PC-3 (cell line): Measurements from ENCODE around the gene CUL2. TPM values are rescaled to one million over a fixed set of nuclear protein-coding genes. Genes with fewer than 3 reads are reported as not detected.

ENCODE experiments used
- ATAC-seq: fragments of 200-7000 bp; cut with Tn5 transposase; 2 replicates; pipeline ENCODE4 v1.9.1; 2020; ENCODE audit warnings: mild to moderate bottlenecking, moderate library complexity
- BruUV-seq: library from RNA; stranded (reverse); fragments of 400-500 nt; replicated peaks from 2 replicates; lab custom pipeline; 2021; lab: Mats Ljungman, UMichigan
- CTCF ChIA-PET: fragments of 300-600 bp; sonication (Branson Sonifier 250); formaldehyde crosslinking; loops from one replicate; lab custom pipeline; 2022; ENCODE audit warnings: antibody characterized with exemption; lab: Charles Lee
- POLR2A ChIA-PET: fragments of 300-600 bp; sonication (Branson Sonifier 250); formaldehyde crosslinking; loops from one replicate; lab custom pipeline; 2022; ENCODE audit warnings: antibody characterized with exemption; ENCODE audit not compliant: unreplicated experiment; lab: Charles Lee
- DNase-seq: peaks from one replicate; pipeline ENCODE4 v3.0.0-alpha.2; 2015
- H2AFZ ChIP-seq: fragments of 300-600 bp; sonication (generic); 2 replicates; pipeline ENCODE4 v1.6.0; 2016; ENCODE audit warnings: antibody characterized with exemption, low read length
- H3F3A ChIP-seq: fragments of 300-600 bp; sonication (generic); one replicate; pipeline ENCODE4 v1.6.0; 2017; ENCODE audit warnings: antibody characterized with exemption, low read length, control low read depth, mild to moderate bottlenecking; ENCODE audit not compliant: unreplicated experiment
- H3K27ac ChIP-seq: fragments of 300-600 bp; sonication (generic); 2 replicates; pipeline ENCODE4 v1.5.1; 2016; ENCODE audit warnings: mild to moderate bottlenecking, low read length
- H3K27me3 ChIP-seq: fragments of 300-600 bp; sonication (generic); 2 replicates; pipeline ENCODE4 v1.6.1; 2016; ENCODE audit warnings: low read length, mixed read lengths
- H3K36me3 ChIP-seq: fragments of 300-600 bp; sonication (generic); 2 replicates; pipeline ENCODE4 v1.6.1; 2016; ENCODE audit warnings: low read depth, mixed run types, low read length, mixed read lengths
- H3K4me1 ChIP-seq: fragments of 300-600 bp; sonication (generic); 2 replicates; pipeline ENCODE4 v1.5.1; 2016; ENCODE audit warnings: low read length; ENCODE audit not compliant: insufficient read depth
- H3K4me2 ChIP-seq: fragments of 300-600 bp; sonication (generic); 2 replicates; pipeline ENCODE4 v1.6.0; 2016; ENCODE audit warnings: low read length
- H3K4me3 ChIP-seq: fragments of 300-600 bp; sonication (generic); 2 replicates; pipeline ENCODE4 v1.5.1; 2016; ENCODE audit warnings: mild to moderate bottlenecking, low read length, mixed read lengths
- H3K79me2 ChIP-seq: fragments of 300-600 bp; sonication (generic); 2 replicates; pipeline ENCODE4 v1.6.1; 2017; ENCODE audit warnings: low read length, mixed read lengths
- H3K9ac ChIP-seq: fragments of 300-600 bp; sonication (generic); 2 replicates; pipeline ENCODE4 v1.6.0; 2016; ENCODE audit warnings: mild to moderate bottlenecking, low read length
- H3K9me2 ChIP-seq: fragments of 300-600 bp; sonication (generic); replicated peaks from 2 replicates; pipeline ENCODE4 v1.6.1; 2016; ENCODE audit warnings: mixed run types, low read length, mixed read lengths
- H3K9me3 ChIP-seq: fragments of 300-600 bp; sonication (generic); 2 replicates; pipeline ENCODE4 v1.6.1; 2016; ENCODE audit warnings: low read length, mixed read lengths
- H4K20me1 ChIP-seq: fragments of 300-600 bp; sonication (generic); 2 replicates; pipeline ENCODE4 v1.6.1; 2016; ENCODE audit warnings: low read length, mixed read lengths
- CTCF ChIP-seq: fragments of 300-600 bp; sonication (generic); conservative IDR thresholded peaks from 2 replicates; pipeline ENCODE4 v1.5.1; 2017; ENCODE audit warnings: antibody characterized with exemption, low read depth, mild to moderate bottlenecking, low read length
- EZH2 ChIP-seq: fragments of 300-600 bp; sonication (generic); IDR thresholded peaks from one replicate; pipeline ENCODE4 v1.6.1; 2017; ENCODE audit warnings: antibody characterized with exemption, mild to moderate bottlenecking, low read length; ENCODE audit not compliant: unreplicated experiment
- EZH2phosphoT487 ChIP-seq: fragments of 300-600 bp; sonication (generic); IDR thresholded peaks from 2 replicates; pipeline ENCODE4 v1.6.1; 2018; ENCODE audit warnings: mild to moderate bottlenecking, antibody characterized with exemption, low read length, borderline replicate concordance
- intact Hi-C: fragments of 100-400 bp; cut with micrococcal nuclease; formaldehyde crosslinking; loops from 2 replicates; pipeline ENCODE4 v1.9.0; 2023
- total RNA-seq: library from RNA; depleted of rRNA; stranded (reverse); fragments of >200 nt; gene quantifications from 2 replicates; pipeline ENCODE4 v1.2.3, GENCODE V29; 2014

Gene CUL2
- total RNA-seq, 1 experiment from 2014 or later = 129 TPM

GRCh38 chr10:35130663-35131062, 40.5 kb upstream of the CUL2 start:
- Histone ChIP-seq H3K9ac (no peak overlapping the region), H3K4me3 (peak overlapping the region; percentile 10), H3K4me2 (peak overlapping the region; percentile 82), H4K20me1 (peaks cover 22% of the 10 kb centered on the region; the same call in 1 of the 2 replicates), H2AFZ (no peak overlapping the region), H3K9me2 (no peaks in the 10 kb centered on the region), H3K27me3 (no peaks in the 10 kb centered on the region), H3F3A (peaks cover 10% of the 10 kb centered on the region), H3K27ac (peak overlapping the region; percentile 26), H3K4me1 (peaks cover 41% of the 10 kb centered on the region), H3K79me2 (peaks cover 80% of the 10 kb centered on the region), H3K9me3 (no peaks in the 10 kb centered on the region), H3K36me3 (no peaks in the 10 kb centered on the region)
- POLR2A ChIA-PET = no interaction called here
- ATAC-seq = peak; percentile 21
- TF ChIP-seq EZH2 (no peak), CTCF (no peak), EZH2phosphoT487 (no peak)
- no TSS peak for BruUV-seq
- intact Hi-C loops = loop anchor here (1.0 kb wide), 2 partner anchors 24 to 66 kb away; no protein-coding TSS in a partner anchor
- CTCF ChIA-PET = no interaction called here
- DNase-seq = peak; percentile 92

DNA sequence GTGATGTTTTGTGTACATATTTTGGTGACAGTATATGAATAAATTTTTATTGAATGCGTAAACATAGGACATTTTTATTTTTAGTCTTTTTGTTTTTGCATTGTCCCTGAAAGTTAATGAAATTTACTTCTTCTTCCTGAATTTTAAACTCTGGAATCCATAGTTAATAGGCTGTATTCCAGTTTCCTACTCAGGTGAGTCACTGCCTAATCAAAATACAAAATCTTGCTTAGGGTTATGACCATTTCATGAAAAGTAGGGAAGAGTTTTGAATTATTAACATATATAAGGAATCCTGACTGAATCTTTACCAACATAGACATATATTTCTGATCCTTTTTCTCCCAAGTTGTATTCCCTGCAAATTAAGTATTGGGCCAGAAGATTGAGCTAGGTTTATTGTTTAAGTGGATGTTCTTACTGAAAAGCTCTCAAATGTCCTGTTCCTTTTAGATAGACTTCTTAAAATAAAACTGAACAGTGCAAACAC, 39.1 kb upstream of the CUL2 start:
- DNase-seq (peak; percentile 74), ATAC-seq (no peak)
- peak overlapping the region; percentile 11 for H3K27ac ChIP-seq
- peak overlapping the region; percentile 74 for H3K4me3 ChIP-seq
- POLR2A ChIA-PET = interaction anchor here (0.5 to 0.6 kb wide), 2 partner anchors 66 to 371 kb away, joined by 3 to 4 read pairs; no protein-coding TSS in a partner anchor
- no peaks in the 10 kb centered on the region for H3K36me3 ChIP-seq
- peaks cover 72% of the 10 kb centered on the region for H3K79me2 ChIP-seq
- H3K27me3 ChIP-seq = no peaks in the 10 kb centered on the region
- BruUV-seq = no TSS peak
- H3K9ac ChIP-seq = peak overlapping the region; percentile 93; the same call in 1 of the 2 replicates
- H3K4me1 ChIP-seq = peaks cover 41% of the 10 kb centered on the region
- peaks cover 22% of the 10 kb centered on the region; the same call in 1 of the 2 replicates for H4K20me1 ChIP-seq
- H3K9me2 ChIP-seq = no peaks in the 10 kb centered on the region
- no peaks in the 10 kb centered on the region for H3K9me3 ChIP-seq
- intact Hi-C loops = loop anchor here (5.0 kb wide), 3 partner anchors 203 to 1748 kb away; no protein-coding TSS in a partner anchor
- H3K4me2 ChIP-seq = peak overlapping the region; percentile 82
- H2AFZ ChIP-seq = no peak overlapping the region
- H3F3A ChIP-seq = peaks cover 10% of the 10 kb centered on the region
- CTCF ChIA-PET = interaction anchor here (0.8 kb wide), 1 partner anchor 67 kb away, joined by 3 read pairs; no protein-coding TSS in a partner anchor
- no peak for TF ChIP-seq EZH2
- no peak for TF ChIP-seq CTCF
- TF ChIP-seq EZH2phosphoT487 = no peak
